ENCODE data around the gene SAMM50. TPM values are rescaled to one million over a fixed set of nuclear protein-coding genes. Genes with fewer than 3 reads are reported as not detected.

SAMM50 gene
- total RNA-seq, 1 experiment from 2014 or later = 40.8 TPM

DNA sequence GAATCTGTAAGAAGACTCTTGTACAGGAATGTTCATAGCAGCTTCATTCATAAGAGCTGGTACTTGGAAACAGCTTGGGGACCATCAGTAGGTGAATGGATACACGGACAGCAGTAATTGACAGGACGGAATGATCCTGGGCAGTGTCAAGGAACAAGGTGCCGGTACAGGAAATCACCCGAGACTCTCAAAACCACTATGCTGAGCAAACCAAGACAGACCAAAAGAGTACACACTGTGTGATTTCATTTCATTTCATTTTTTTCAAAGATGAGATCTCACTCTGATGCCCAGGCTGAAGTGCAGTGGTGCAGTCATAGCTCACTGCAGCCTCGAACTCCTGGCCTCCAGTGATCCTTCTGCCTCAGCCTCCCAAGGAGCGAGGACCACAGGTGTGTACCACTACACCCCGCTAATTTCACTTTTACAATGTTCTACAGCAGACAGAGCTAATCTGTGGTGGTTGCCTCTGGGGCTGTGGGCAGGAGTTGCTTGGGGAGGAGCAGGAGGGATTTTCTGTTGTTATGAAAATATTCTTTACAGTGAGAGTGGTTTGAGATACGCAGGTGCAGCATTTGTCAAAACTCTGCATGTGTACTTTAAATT, 84.4 kb downstream of the SAMM50 start:
- H3K4me2 ChIP-seq (ENCODE audit: low read length) = no peak overlapping the region
- intact Hi-C loops (cut with micrococcal nuclease) = no loop called here
- no peaks in the 10 kb centered on the region for H3K9me2 ChIP-seq (ENCODE audit: insufficient read depth)
- ChIA-PET CTCF (interaction anchor here (1.3 to 1.4 kb wide), 2 partner anchors 46 to 157 kb away, joined by 3 read pairs; no protein-coding TSS in a partner anchor), RAD21 (ENCODE audit: low non-redundant PET in 1 of 2, low total read pairs in 2 of 2, uncharacterized antibody in 2 of 2, unreplicated experiment in 2 of 2) (no interaction called here), POLR2A (no interaction called here)
- no TSS peak for BruUV-seq (replicated peaks)
- no peak for DNase-seq (ENCODE audit: low read depth, low spot score)
- peaks cover 6% of the 10 kb centered on the region; the same call in 1 of the 2 replicates for H4K20me1 ChIP-seq (ENCODE audit: insufficient read depth)
- H3K79me2 ChIP-seq (ENCODE audit: insufficient read depth, low read length) = peaks cover 6% of the 10 kb centered on the region; the same call in 1 of the 2 replicates
- no peak overlapping the region for H3K27ac ChIP-seq (ENCODE audit: low read depth, low read length)
- H3K9me3 ChIP-seq (ENCODE audit: control insufficient read depth in 1 of 2, insufficient read depth in 1 of 2, low read depth in 1 of 2, low read length in 2 of 2) = no peaks in the 10 kb centered on the region
- H3K4me3 ChIP-seq (replicated peaks in 1 of 2; ENCODE audit: low read depth in 1 of 2, low read length in 2 of 2) = no peak overlapping the region
- peaks cover 12 to 18% of the 10 kb centered on the region in 2 experiments for H3K4me1 ChIP-seq (ENCODE audit: control insufficient read depth in 1 of 2, insufficient read depth in 2 of 2, low read length in 2 of 2)
- no peaks in the 10 kb centered on the region for H3K36me3 ChIP-seq (ENCODE audit: control insufficient read depth in 1 of 2, insufficient read depth in 2 of 2, low read length in 2 of 2)
- no peak overlapping the region for H3K9ac ChIP-seq (ENCODE audit: low read length)
- no peak for TF ChIP-seq CBX3 (IDR thresholded peaks at IDR 0.05; ENCODE audit: low read depth)
- TF ChIP-seq CEBPB (IDR thresholded peaks at IDR 0.05; ENCODE audit: low read depth) = no peak
- TF ChIP-seq, protein P1, sequence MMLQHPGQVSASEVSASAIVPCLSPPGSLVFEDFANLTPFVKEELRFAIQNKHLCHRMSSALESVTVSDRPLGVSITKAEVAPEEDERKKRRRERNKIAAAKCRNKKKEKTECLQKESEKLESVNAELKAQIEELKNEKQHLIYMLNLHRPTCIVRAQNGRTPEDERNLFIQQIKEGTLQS (IDR thresholded peaks at IDR 0.05) = no peak
- no peak for TF ChIP-seq MAX (IDR thresholded peaks at IDR 0.05)
- TF ChIP-seq, protein P2, sequence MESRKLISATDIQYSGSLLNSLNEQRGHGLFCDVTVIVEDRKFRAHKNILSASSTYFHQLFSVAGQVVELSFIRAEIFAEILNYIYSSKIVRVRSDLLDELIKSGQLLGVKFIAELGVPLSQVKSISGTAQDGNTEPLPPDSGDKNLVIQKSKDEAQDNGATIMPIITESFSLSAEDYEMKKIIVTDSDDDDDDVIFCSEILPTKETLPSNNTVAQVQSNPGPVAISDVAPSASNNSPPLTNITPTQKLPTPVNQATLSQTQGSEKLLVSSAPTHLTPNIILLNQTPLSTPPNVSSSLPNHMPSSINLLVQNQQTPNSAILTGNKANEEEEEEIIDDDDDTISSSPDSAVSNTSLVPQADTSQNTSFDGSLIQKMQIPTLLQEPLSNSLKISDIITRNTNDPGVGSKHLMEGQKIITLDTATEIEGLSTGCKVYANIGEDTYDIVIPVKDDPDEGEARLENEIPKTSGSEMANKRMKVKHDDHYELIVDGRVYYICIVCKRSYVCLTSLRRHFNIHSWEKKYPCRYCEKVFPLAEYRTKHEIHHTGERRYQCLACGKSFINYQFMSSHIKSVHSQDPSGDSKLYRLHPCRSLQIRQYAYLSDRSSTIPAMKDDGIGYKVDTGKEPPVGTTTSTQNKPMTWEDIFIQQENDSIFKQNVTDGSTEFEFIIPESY (IDR thresholded peaks at IDR 0.05; ENCODE audit: extremely low read depth, insufficient replicate concordance, low read length) = no peak
- no peak for ATAC-seq
- H2AFZ ChIP-seq (ENCODE audit: low read depth, low read length, poor library complexity, severe bottlenecking) = no peak overlapping the region
- H3K27me3 ChIP-seq (ENCODE audit: insufficient read depth, low read length) = no peaks in the 10 kb centered on the region
